Suprapubic skin (tissue), 4 donors: ENCODE measurements around the gene ABCA9. TPM values are rescaled to one million over a fixed set of nuclear protein-coding genes. Genes with fewer than 3 reads are reported as not detected.

ENCODE experiments used
- DNase-seq, 2 donors: peaks; one replicate each; pipeline ENCODE4 v3.0.0-alpha.2; 2019; ENCODE audit warnings: low spot score in 2 of 2
- H3K27ac ChIP-seq: fragments of 200-600 bp; sonication (generic); one replicate; pipeline ENCODE4 v1.5.1; 2019
- H3K27me3 ChIP-seq: fragments of 200-600 bp; sonication (generic); one replicate; pipeline ENCODE4 v1.5.1; 2019
- H3K36me3 ChIP-seq: fragments of 200-600 bp; sonication (generic); one replicate; pipeline ENCODE4 v1.5.1; 2019
- H3K4me1 ChIP-seq: fragments of 200-600 bp; sonication (generic); one replicate; pipeline ENCODE4 v1.5.1; 2019
- H3K4me3 ChIP-seq: fragments of 200-600 bp; sonication (generic); one replicate; pipeline ENCODE4 v1.5.1; 2019; ENCODE audit warnings: mild to moderate bottlenecking
- H3K9me3 ChIP-seq: fragments of 200-600 bp; sonication (generic); one replicate; pipeline ENCODE4 v1.5.1; 2019
- EP300 ChIP-seq: sonication (generic); formaldehyde crosslinking; IDR thresholded peaks from one replicate; pipeline ENCODE4 v1.6.1; 2017; ENCODE audit warnings: antibody characterized with exemption
- POLR2A ChIP-seq, 2 donors: fragments of 450-650 bp; IDR thresholded peaks; one replicate each; pipeline ENCODE4 v1.6.1; 2017; ENCODE audit warnings: antibody characterized with exemption in 2 of 2, mild to moderate bottlenecking in 2 of 2, moderate library complexity in 2 of 2
- POLR2AphosphoS5 ChIP-seq, 3 donors: sonication (generic); formaldehyde crosslinking; IDR thresholded peaks; one replicate each; pipeline ENCODE4 v1.6.1; 2017; ENCODE audit warnings: antibody characterized with exemption in 3 of 3
- WGBS: methylation state at CpG from one replicate; pipeline ENCODE4 v1.1.5; 2018; 5-methylcytosine and 5-hydroxymethylcytosine counted together
- total RNA-seq, 4 donors: library from RNA; depleted of rRNA; stranded (reverse); fragments of >200 nt; gene quantifications; one replicate each; pipeline ENCODE4 v1.1.0, GENCODE V29; 2016
- TF ChIP-seq, protein P1 (sequence below), 2 donors: fragments of 200-600 bp in 1 of 2; fragments of 450-650 bp in 1 of 2; sonication (generic) in 1 of 2; IDR thresholded peaks; one replicate each; pipeline ENCODE4 v1.5.1; 2016 to 2019; ENCODE audit warnings: antibody characterized with exemption in 2 of 2, mild to moderate bottlenecking in 1 of 2, moderate library complexity in 1 of 2

ABCA9 gene
- total RNA-seq, 4 donors from 2014 or later = 1.7 to 69.0 (median 6.0) TPM

DNA sequence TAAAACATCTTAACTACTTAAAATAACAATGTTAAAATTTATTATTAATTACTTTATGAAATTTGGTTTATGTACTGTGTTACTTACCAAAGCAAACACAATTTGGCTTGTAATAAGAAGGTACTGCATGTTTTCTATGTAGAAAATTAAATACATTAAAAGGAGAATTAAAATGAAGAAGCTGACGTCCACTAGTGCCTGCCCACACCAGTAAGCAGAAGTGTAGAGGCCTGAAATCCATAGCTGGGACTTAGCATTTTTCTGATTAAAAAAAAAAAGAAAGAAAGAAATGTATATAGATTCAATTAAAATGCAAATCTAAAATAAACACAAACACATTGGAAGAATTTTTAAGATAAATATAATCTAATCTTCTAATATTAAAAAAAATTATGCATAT is 35.8 kb upstream of the ABCA9 start:
- no peak for TF ChIP-seq POLR2AphosphoS5 (IDR thresholded peaks at IDR 0.05)
- no peak for TF ChIP-seq EP300
- TF ChIP-seq, protein P1, sequence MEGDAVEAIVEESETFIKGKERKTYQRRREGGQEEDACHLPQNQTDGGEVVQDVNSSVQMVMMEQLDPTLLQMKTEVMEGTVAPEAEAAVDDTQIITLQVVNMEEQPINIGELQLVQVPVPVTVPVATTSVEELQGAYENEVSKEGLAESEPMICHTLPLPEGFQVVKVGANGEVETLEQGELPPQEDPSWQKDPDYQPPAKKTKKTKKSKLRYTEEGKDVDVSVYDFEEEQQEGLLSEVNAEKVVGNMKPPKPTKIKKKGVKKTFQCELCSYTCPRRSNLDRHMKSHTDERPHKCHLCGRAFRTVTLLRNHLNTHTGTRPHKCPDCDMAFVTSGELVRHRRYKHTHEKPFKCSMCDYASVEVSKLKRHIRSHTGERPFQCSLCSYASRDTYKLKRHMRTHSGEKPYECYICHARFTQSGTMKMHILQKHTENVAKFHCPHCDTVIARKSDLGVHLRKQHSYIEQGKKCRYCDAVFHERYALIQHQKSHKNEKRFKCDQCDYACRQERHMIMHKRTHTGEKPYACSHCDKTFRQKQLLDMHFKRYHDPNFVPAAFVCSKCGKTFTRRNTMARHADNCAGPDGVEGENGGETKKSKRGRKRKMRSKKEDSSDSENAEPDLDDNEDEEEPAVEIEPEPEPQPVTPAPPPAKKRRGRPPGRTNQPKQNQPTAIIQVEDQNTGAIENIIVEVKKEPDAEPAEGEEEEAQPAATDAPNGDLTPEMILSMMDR (IDR thresholded peaks at IDR 0.05) = no peak
- no peak for TF ChIP-seq POLR2A (IDR thresholded peaks at IDR 0.05)
- Histone ChIP-seq H3K9me3 (no peaks in the 10 kb centered on the region), H3K4me3 (no peak overlapping the region), H3K27ac (no peak overlapping the region), H3K4me1 (no peaks in the 10 kb centered on the region), H3K36me3 (peaks cover 31% of the 10 kb centered on the region), H3K27me3 (no peaks in the 10 kb centered on the region)
- DNase-seq = no peak
- WGBS = 78% methylated on average over 1 of the region's 1 CpG

DNA sequence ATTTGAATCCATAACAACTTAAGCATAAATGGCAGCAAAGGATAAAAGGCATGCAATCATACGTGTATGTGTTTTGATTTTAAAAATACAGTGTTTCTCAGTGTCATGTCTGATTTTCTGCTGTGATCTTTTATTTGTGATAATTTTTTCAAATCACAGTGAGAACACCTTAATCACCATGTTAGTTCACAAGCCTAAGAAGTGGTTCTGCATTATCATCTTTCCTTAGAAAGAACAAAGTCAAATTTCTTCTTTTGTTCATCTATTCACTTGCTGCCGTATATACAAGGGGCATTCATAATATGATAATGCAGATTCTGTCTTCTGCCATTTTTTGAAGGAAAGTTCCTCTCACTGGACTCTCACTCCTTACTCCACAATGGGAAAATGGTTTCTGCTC is 33.3 kb upstream of the ABCA9 start:
- WGBS = 94% methylated on average over 2 of the region's 2 CpGs
- TF ChIP-seq, protein P1 (IDR thresholded peaks at IDR 0.05) = no peak
- TF ChIP-seq POLR2A (IDR thresholded peaks at IDR 0.05) (no peak), POLR2AphosphoS5 (IDR thresholded peaks at IDR 0.05) (no peak), EP300 (no peak)
- no peaks in the 10 kb centered on the region for H3K4me1 ChIP-seq

GRCh38 chr17:69093279-69093789 is 32.6 kb upstream of the ABCA9 start:
- WGBS = 66% methylated on average over 8 of the region's 8 CpGs
- no peaks in the 10 kb centered on the region for H3K9me3 ChIP-seq
- TF ChIP-seq POLR2AphosphoS5 (IDR thresholded peaks at IDR 0.05) (no peak), EP300 (no peak), POLR2A (IDR thresholded peaks at IDR 0.05) (no peak)
- TF ChIP-seq, protein P1 (IDR thresholded peaks at IDR 0.05) = no peak
- H3K27ac ChIP-seq = no peak overlapping the region
- no peak overlapping the region for H3K4me3 ChIP-seq
- DNase-seq = no peak
- H3K27me3 ChIP-seq = no peaks in the 10 kb centered on the region
- H3K36me3 ChIP-seq = peaks cover 19% of the 10 kb centered on the region
- H3K4me1 ChIP-seq = no peaks in the 10 kb centered on the region

More for the DNA sequence above, 33.3 kb upstream of the ABCA9 start:
- peaks cover 19% of the 10 kb centered on the region for H3K36me3 ChIP-seq
- DNase-seq = no peak
- no peaks in the 10 kb centered on the region for H3K9me3 ChIP-seq
- H3K27ac ChIP-seq = no peak overlapping the region
- no peaks in the 10 kb centered on the region for H3K27me3 ChIP-seq
- no peak overlapping the region for H3K4me3 ChIP-seq

DNA sequence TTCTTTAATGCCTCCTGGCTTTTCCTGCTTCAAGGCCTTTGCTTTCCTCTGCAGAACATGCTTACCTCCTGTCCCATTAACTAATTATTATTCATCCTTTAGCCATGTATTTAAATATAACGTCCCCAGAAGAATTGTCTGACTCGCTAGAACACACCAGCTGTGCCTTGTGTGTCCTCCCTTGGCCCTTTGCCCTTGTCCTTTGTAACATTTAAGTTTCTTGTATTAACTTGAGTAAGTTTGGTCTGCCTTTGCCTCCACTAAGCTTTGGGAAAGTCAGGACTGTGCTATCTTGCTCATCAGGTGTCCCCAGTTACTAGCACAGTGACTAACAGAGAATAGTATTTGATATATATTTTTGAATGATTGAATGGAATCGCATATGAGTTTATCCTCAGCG is 29.6 kb upstream of the ABCA9 start:
- H3K36me3 ChIP-seq = peaks cover 16% of the 10 kb centered on the region
- no peaks in the 10 kb centered on the region for H3K4me1 ChIP-seq
- no peaks in the 10 kb centered on the region for H3K9me3 ChIP-seq
- H3K27ac ChIP-seq = no peak overlapping the region
- no peak for DNase-seq
- 82% methylated on average over 4 of the region's 4 CpGs for WGBS
- H3K27me3 ChIP-seq = no peaks in the 10 kb centered on the region
- no peak overlapping the region for H3K4me3 ChIP-seq
- TF ChIP-seq POLR2AphosphoS5 (IDR thresholded peaks at IDR 0.05) (no peak), EP300 (no peak), POLR2A (IDR thresholded peaks at IDR 0.05) (no peak)
- TF ChIP-seq, protein P1 (IDR thresholded peaks at IDR 0.05) = no peak

- no peak for TF ChIP-seq POLR2A (IDR thresholded peaks at IDR 0.05)
- TF ChIP-seq, protein P1 (IDR thresholded peaks at IDR 0.05) = no peak
- TF ChIP-seq POLR2AphosphoS5 (IDR thresholded peaks at IDR 0.05) = no peak
- TF ChIP-seq EP300 = no peak
- no peaks in the 10 kb centered on the region for H3K9me3 ChIP-seq
- DNase-seq = no peak
- no peaks in the 10 kb centered on the region for H3K27me3 ChIP-seq
- H3K36me3 ChIP-seq = peaks cover 9% of the 10 kb centered on the region
- H3K4me1 ChIP-seq = no peaks in the 10 kb centered on the region
- H3K27ac ChIP-seq = no peak overlapping the region
- WGBS = 88% methylated on average over 4 of the region's 4 CpGs
- no peak overlapping the region for H3K4me3 ChIP-seq
Measured at GRCh38 chr17:69088643-69089200, 28.0 kb upstream of the ABCA9 start.
